Stomach (tissue), 9 donors: ENCODE measurements around the gene DPH5. TPM values are rescaled to one million over a fixed set of nuclear protein-coding genes. Genes with fewer than 3 reads are reported as not detected.
"Not testable (repeated sequence)": the region's sequence is repeated elsewhere in the genome, so short reads cannot be mapped to it uniquely, and the experiment has no call there.

ENCODE experiments used
- DNase-seq, 2 donors: peaks; one replicate each; pipeline versions ENCODE4 v3.0.0 to v3.0.0-alpha.2; 2013 to 2019
- H3K27ac ChIP-seq, 5 donors: fragments of 200-600 bp in 4 of 5; sonication (generic) in 4 of 5; one replicate each; pipeline ENCODE4 v1.5.1; 2013 to 2019; ENCODE audit warnings: mild to moderate bottlenecking in 1 of 5, moderate library complexity in 1 of 5
- H3K27me3 ChIP-seq, 3 donors: fragments of 200-600 bp; sonication (generic); one replicate each; pipeline ENCODE4 v1.5.1; 2017 to 2019; ENCODE audit warnings: mixed run types in 1 of 3
- H3K36me3 ChIP-seq, 4 donors: fragments of 200-600 bp; sonication (generic); 1 replicate in 3 of 4; 2 replicates in 1 of 4; pipeline ENCODE4 v1.5.1; 2016 to 2019
- H3K4me1 ChIP-seq, 4 donors: fragments of 200-600 bp; sonication (generic); one replicate each; pipeline ENCODE4 v1.5.1; 2016 to 2019
- H3K4me3 ChIP-seq, 4 donors: fragments of 200-600 bp; sonication (generic) in 3 of 4; one replicate each; pipeline ENCODE4 v1.5.1; 2016 to 2019; ENCODE audit warnings: mild to moderate bottlenecking in 1 of 4
- H3K9me3 ChIP-seq, 4 donors: fragments of 200-600 bp; sonication (generic); one replicate each; pipeline ENCODE4 v1.5.1; 2016 to 2019
- EP300 ChIP-seq: sonication (generic); formaldehyde crosslinking; IDR thresholded peaks from one replicate; pipeline ENCODE4 v1.6.1; 2017; ENCODE audit warnings: antibody characterized with exemption
- POLR2A ChIP-seq, 4 donors: fragments of 450-650 bp; IDR thresholded peaks; one replicate each; pipeline ENCODE4 v1.6.1; 2016; ENCODE audit warnings: antibody characterized with exemption in 4 of 4, control low read depth in 2 of 4, mild to moderate bottlenecking in 1 of 4, moderate library complexity in 1 of 4
- POLR2AphosphoS5 ChIP-seq, 3 donors: sonication (generic); formaldehyde crosslinking; IDR thresholded peaks; one replicate each; pipeline ENCODE4 v1.6.1; 2016; ENCODE audit warnings: antibody characterized with exemption in 3 of 3
- WGBS, 5 donors: extraction: QIAGEN DNeasy Blood & Tissue Kit in 3 of 5; methylation state at CpG; one replicate each; pipeline versions ENCODE4 v1.1.5 to v1.1.7; 2013 to 2018; 5-methylcytosine and 5-hydroxymethylcytosine counted together
- intact Hi-C: fragments of 100-400 bp; cut with DNase I; formaldehyde crosslinking; loops from one replicate; pipeline ENCODE4 v1.15.1; 2023; ENCODE audit warnings: low total_unique reads
- polyA plus RNA-seq, 3 donors: library from polyadenylated mRNA; stranded (reverse); fragments of 200-250 nt; gene quantifications; one replicate each; pipeline ENCODE4 v1.2.3, GENCODE V29; 2013
- total RNA-seq, 5 donors: library from RNA; depleted of rRNA; stranded (reverse); fragments of >200 nt; gene quantifications; one replicate each; pipeline versions ENCODE4 v1.1.0 to v1.2.3, GENCODE V29; 2014 to 2016
- TF ChIP-seq, protein P1 (sequence below), 7 experiments: fragments of 450-650 bp in 4 of 7; fragments of 200-600 bp in 3 of 7; sonication (generic) in 3 of 7; IDR thresholded peaks; one replicate each; pipeline ENCODE4 v1.5.1; 2016 to 2019; ENCODE audit warnings: antibody characterized with exemption in 7 of 7, control low read depth in 2 of 7, mild to moderate bottlenecking in 1 of 7
- donor health status: healthy with polysubstance abuse.
- donor health status: Bipolar disorder and iron deficiency.
- donor health status: healthy.

The DPH5 gene
- total and polyA plus RNA-seq, 8 donors, result 3.1 to 39.5 (median 18.9) TPM

DNA sequence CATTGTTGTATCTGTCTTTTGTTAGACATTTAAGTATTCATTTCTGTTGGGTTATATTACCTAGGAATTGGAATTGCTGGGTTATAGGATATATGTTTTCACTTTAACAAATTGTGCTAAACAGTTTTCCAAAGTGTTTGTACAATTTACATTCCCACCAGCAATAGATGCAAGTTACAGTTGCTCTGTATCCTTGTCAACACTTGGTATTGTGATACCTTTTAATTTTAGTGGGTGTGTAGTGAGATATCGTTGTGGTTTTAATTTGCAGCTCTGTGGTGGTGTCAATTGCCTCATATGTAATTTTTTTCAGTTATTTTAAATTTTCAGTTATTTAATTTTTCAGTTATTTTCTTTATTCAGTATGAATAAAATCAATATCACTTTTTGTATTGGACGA is 7.4 kb upstream of the DPH5 start:
- TF ChIP-seq POLR2A (IDR thresholded peaks at IDR 0.05), result no peak
- no peak for TF ChIP-seq EP300
- TF ChIP-seq, protein P1, sequence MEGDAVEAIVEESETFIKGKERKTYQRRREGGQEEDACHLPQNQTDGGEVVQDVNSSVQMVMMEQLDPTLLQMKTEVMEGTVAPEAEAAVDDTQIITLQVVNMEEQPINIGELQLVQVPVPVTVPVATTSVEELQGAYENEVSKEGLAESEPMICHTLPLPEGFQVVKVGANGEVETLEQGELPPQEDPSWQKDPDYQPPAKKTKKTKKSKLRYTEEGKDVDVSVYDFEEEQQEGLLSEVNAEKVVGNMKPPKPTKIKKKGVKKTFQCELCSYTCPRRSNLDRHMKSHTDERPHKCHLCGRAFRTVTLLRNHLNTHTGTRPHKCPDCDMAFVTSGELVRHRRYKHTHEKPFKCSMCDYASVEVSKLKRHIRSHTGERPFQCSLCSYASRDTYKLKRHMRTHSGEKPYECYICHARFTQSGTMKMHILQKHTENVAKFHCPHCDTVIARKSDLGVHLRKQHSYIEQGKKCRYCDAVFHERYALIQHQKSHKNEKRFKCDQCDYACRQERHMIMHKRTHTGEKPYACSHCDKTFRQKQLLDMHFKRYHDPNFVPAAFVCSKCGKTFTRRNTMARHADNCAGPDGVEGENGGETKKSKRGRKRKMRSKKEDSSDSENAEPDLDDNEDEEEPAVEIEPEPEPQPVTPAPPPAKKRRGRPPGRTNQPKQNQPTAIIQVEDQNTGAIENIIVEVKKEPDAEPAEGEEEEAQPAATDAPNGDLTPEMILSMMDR (IDR thresholded peaks at IDR 0.05), result no peak
- TF ChIP-seq POLR2AphosphoS5 (IDR thresholded peaks at IDR 0.05), result no peak
- intact Hi-C loops, result no loop called here

DNA sequence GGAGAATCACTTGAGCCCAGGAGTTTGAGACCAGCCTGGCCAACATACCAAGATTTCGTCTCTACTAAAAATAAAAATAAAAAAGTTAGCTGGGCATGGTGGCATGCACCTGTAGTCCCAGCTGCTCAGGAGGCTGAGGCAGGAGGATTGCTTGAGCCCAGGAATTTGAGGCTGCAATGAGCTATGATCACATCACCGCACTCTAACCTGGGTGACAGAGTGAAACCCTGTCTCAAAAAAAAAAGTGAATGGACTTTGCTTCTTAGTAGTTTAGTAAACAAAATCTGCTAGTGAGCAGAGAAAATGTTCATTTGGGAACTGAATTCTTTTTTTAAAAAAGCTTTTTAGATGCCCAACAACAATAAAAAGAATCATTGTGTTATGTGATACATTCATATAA is 6.5 kb upstream of the DPH5 start:
- H3K27me3 ChIP-seq, H3K4me3 ChIP-seq, DNase-seq, H3K36me3 ChIP-seq, H3K9me3 ChIP-seq, intact Hi-C loops, H3K4me1 ChIP-seq, H3K27ac ChIP-seq: not testable (repeated sequence)
- 94 to 98% (median 97%) methylated on average over 2 of the region's 2 CpGs for WGBS, 5 donors

More for the DNA sequence above, 7.4 kb upstream of the DPH5 start:
- Histone ChIP-seq H3K27me3 (no peaks in the 10 kb centered on the region), H3K4me3 (no peak overlapping the region), H3K9me3 (no peaks in the 10 kb centered on the region), H3K4me1 (no peaks in the 10 kb centered on the region), H3K27ac (no peak overlapping the region), H3K36me3 (peaks cover 0 to 4% (median 0%) of the 10 kb centered on the region in 4 donors)
- DNase-seq, result no peak
- 95 to 98% (median 98%) methylated on average over 2 of the region's 2 CpGs for WGBS, 5 donors

DNA sequence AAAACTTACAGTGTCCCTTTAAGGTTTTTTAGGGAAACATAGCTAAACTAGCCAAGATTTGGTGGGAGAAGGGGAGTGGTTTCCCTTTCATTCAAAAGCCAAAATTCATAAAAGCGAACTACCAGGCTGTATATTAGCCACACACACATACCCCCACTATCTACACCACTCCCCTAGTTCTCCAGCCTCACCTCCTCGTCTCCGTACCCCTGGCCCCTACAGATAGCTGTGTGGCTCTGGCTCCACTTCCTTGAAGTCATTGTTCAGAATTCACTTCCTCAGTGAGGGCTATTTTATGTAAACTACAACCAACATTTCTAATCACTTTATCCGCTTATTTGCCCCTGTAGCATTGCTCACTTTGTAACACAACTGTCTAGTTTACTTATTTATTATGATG is 5.3 kb upstream of the DPH5 start:
- 80 to 90% (median 86%) methylated on average over 4 of the region's 4 CpGs for WGBS, 5 donors
- Histone ChIP-seq H3K4me1 (peaks cover 0 to 10% (median 3%) of the 10 kb centered on the region in 4 donors), H3K9me3 (no peaks in the 10 kb centered on the region), H3K4me3 (no peak overlapping the region), H3K36me3 (no peaks in the 10 kb centered on the region), H3K27me3 (no peaks in the 10 kb centered on the region), H3K27ac (no peak overlapping the region)
- peak in 1 of 2 donors; percentile 17 for DNase-seq
- intact Hi-C loops, result no loop called here
- TF ChIP-seq POLR2A (IDR thresholded peaks at IDR 0.05) (no peak), EP300 (no peak), POLR2AphosphoS5 (IDR thresholded peaks at IDR 0.05) (no peak)
- TF ChIP-seq, protein P1 (IDR thresholded peaks at IDR 0.05), result no peak

DNA sequence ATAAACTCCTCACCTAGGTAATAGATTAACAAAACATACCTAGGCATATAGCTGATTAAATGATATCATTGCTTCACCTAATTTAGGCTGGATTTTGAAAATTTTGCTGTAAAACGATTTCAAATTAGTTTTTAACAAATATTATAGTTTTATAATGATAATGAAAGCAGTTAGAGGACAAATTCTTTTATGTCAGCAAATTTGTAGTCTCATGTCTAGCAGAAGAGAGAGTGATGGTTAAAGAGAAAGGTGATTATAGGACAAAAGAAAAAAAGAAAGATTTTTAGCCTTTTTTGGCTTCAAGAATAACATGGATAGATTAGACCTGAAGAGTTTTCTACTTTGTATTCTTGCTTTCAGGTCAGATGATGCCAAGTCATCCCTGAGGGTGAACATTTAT is 3.6 kb upstream of the DPH5 start:
- H3K9me3 ChIP-seq, result no peaks in the 10 kb centered on the region
- TF ChIP-seq POLR2AphosphoS5 (IDR thresholded peaks at IDR 0.05), result no peak
- TF ChIP-seq POLR2A (IDR thresholded peaks at IDR 0.05), result no peak
- TF ChIP-seq, protein P1 (IDR thresholded peaks at IDR 0.05), result no peak
- no peak for TF ChIP-seq EP300
- DNase-seq, result no peak
- H3K36me3 ChIP-seq, result no peaks in the 10 kb centered on the region
- H3K4me1 ChIP-seq, result peaks cover 0 to 21% (median 13%) of the 10 kb centered on the region in 4 donors
- no peaks in the 10 kb centered on the region for H3K27me3 ChIP-seq
- intact Hi-C loops, result no loop called here
- H3K4me3 ChIP-seq, result no peak overlapping the region
- no peak overlapping the region for H3K27ac ChIP-seq
- WGBS, 5 donors, result 83 to 96% (median 87%) methylated on average over 1 of the region's 1 CpG

DNA sequence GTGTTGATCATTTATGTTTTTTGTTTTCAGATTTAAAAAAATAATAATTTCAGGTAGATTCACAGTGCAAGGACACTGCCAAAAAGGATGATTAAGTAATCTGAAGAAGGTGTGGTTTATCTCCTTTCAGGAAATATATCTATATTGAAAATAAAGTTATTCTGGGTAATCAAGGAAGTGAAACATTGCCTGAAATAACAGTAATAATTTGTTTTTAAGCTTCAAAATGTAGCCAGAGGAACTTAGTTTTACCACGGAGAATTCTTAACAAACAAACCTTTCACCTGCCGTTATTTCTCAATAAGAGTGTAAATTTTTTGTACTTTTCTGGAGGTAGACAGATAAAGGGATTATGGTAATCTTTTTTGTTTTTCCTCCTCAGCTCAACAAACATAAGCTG is 2.9 kb upstream of the DPH5 start:
- Histone ChIP-seq H3K4me3 (no peak overlapping the region), H3K27me3 (no peaks in the 10 kb centered on the region), H3K36me3 (no peaks in the 10 kb centered on the region), H3K4me1 (peaks cover 0 to 25% (median 16%) of the 10 kb centered on the region in 4 donors), H3K9me3 (no peaks in the 10 kb centered on the region), H3K27ac (no peak overlapping the region)
- intact Hi-C loops, result no loop called here
- WGBS, 5 donors, result 58 to 79% (median 74%) methylated on average over 2 of the region's 2 CpGs
- no peak for DNase-seq
- TF ChIP-seq POLR2A (IDR thresholded peaks at IDR 0.05) (no peak), EP300 (no peak), POLR2AphosphoS5 (IDR thresholded peaks at IDR 0.05) (no peak)
- TF ChIP-seq, protein P1 (IDR thresholded peaks at IDR 0.05), result no peak
